Central memory CD8-positive, alpha-beta T cell (primary cell): ENCODE data around the gene STN1.

Experiments
- ATAC-seq: fragments of 150-1000 bp; cut with Tn5 transposase; replicated peaks from 2 replicates; pipeline ENCODE4 v1.10.0; 2022; ENCODE audit warnings: mild to moderate bottlenecking, moderate FRiP score, moderate number of reproducible peaks; ENCODE audit not compliant: poor library complexity, severe bottlenecking; ENCODE audit errors: extremely low read depth
- DNase-seq, 2 donors: peaks; one replicate each; pipeline ENCODE4 v3.0.0; 2021; ENCODE audit warnings: low spot score in 2 of 2
- H3K27ac Mint-ChIP-seq: one replicate; pipeline ENCODE4 v1.8.0; 2022; ENCODE audit warnings: low read depth, mild to moderate bottlenecking, moderate library complexity, mixed read lengths
- H3K27me3 Mint-ChIP-seq: one replicate; pipeline ENCODE4 v1.8.0; 2022; ENCODE audit warnings: mixed read lengths
- H3K36me3 Mint-ChIP-seq: one replicate; pipeline ENCODE4 v1.8.0; 2022; ENCODE audit warnings: mild to moderate bottlenecking, moderate library complexity, mixed read lengths; ENCODE audit not compliant: insufficient read depth
- H3K4me1 Mint-ChIP-seq: one replicate; pipeline ENCODE4 v1.8.0; 2022; ENCODE audit warnings: mixed read lengths
- H3K4me3 Mint-ChIP-seq: one replicate; pipeline ENCODE4 v1.8.0; 2022; ENCODE audit warnings: mild to moderate bottlenecking, moderate library complexity, mixed read lengths
- H3K9me3 Mint-ChIP-seq: one replicate; pipeline ENCODE4 v1.8.0; 2022; ENCODE audit warnings: mixed read lengths

Gene STN1, protein sequence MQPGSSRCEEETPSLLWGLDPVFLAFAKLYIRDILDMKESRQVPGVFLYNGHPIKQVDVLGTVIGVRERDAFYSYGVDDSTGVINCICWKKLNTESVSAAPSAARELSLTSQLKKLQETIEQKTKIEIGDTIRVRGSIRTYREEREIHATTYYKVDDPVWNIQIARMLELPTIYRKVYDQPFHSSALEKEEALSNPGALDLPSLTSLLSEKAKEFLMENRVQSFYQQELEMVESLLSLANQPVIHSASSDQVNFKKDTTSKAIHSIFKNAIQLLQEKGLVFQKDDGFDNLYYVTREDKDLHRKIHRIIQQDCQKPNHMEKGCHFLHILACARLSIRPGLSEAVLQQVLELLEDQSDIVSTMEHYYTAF

DNA sequence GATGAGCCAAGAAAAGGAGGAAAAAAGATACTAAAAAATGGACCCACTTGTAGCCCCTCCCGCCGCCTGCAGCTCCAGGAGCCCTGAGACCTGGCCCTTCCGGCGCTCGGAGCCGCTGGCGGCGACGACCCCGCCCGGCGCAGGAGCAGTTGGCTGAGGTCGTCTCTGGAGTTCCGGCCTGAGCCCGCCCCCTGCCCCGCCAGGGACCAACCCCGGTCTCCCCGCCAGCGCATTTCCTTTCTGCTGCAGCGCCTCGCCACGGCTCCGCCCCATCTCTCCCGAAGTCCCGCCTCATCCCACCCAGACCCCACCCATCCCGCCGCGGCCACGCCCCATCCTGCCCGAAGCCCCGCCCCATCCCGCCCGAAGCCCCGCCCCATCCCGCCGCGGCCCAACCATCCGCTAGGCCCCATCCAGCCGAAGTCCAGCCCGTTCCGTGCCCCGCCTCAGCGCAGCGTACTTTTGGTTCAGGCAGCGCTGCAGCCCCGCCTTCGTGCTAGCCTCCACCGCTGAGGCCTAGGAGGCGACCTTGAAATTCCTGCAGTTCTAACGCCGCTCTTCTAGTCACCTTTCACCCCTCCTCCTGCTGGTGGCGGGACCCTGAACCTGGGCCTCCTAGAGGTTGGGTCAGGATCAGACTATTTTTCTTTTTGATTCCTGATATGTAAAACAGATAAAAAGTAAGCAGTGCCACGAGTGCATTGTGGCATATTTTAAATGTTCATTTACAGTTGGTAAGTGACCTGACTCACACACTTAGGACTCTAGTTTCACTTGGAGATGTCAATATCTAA, at the start of gene STN1:
STN1 (minus strand) TSS at position 132 of the 794 bp plus-strand sequence. CDS start 590 bp downstream, outside the sequence.
- Mint-ChIP-seq H3K36me3 (peaks cover 11% of the 10 kb centered on the region), H3K27ac (peak within 1 kb of the TSS; percentile 95), H3K4me3 (peak within 1 kb of the TSS; percentile 96), H3K4me1 (peaks cover 29% of the 10 kb centered on the region), H3K27me3 (no peaks in the 10 kb centered on the region), H3K9me3 (no peaks in the 10 kb centered on the region)
- DNase-seq (peak; percentile 87 to 91), ATAC-seq (peak; percentile 94)

DNA sequence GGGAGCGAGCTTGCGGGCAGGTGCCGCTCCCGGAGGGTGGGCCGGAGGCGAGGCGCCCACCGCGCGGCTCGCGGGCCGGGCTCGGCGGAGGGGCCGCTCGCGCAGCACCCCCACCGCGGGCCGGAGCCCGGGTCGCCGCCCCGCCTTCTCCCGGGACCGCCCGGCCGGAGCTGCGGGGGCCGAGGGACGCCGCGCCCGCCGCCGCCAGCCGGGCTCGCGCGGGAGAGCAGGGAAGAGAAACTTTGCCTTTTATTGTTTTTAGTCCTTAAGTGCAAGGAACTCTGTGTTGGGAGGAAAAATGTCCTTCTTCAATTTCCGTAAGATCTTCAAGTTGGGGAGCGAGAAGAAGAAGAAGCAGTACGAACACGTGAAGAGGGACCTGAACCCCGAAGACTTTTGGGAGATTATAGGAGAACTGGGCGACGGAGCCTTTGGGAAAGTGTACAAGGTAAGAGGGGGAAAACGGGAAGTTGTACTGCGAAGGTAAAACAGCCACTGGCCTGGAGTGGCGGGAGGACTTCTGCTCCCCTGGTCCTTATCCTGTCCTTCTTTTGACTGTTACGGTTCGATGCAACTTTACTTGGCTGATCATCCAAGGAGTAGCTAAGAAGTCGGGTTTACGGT, 49.6 kb upstream of the STN1 start:
- Mint-ChIP-seq H3K36me3 (peaks cover 14% of the 10 kb centered on the region), H3K4me1 (peaks cover 45% of the 10 kb centered on the region), H3K4me3 (peak overlapping the region; percentile 94), H3K9me3 (no peaks in the 10 kb centered on the region), H3K27ac (peak overlapping the region; percentile 88), H3K27me3 (no peaks in the 10 kb centered on the region)
- DNase-seq (no peak), ATAC-seq (peak; percentile 20)

DNA sequence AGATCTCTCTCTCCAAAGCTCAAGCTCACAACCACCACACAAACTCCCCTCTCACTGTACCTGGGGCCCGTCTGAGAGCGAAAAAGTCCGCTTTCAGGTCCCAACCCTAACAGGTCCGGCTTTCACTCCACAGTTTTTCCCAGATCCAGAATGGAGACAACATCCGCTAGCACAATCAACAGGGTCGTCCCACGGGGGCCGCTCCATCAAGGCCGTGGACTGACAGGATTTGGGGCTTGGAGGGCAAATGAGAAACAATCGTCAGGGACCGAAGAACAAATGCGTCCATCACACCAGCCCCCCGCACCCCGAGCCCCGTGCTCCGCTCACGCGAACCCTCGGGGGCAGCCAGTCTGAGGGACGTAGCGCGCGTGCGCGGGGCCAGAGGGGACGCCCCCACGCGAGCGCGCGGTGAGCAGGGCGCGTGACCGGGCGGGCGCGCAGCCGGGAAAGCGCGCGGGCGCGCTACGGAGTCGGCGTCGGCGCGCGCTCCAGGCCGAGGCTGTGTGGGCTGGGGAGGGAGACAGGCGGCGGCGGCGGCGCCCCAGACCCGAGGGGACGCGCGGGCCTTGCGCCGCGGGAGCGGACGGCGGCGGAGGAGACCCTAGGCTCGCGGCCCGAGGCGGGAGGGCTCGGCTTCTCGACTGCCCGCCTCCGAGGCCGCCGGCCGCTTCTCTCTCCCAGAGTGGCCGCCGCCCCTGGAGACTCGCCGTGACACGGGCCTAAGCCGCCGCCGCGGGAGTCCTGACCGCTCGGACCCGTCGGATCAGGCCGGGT, 48.9 kb upstream of the STN1 start, which contains the start of gene SLK:
SLK (plus strand) TSS at position 470 of the 777 bp plus-strand sequence. CDS start 606 bp downstream, outside the sequence.
- peak within 1 kb of the TSS; percentile 94 for H3K27ac Mint-ChIP-seq
- no peaks in the 10 kb centered on the region for H3K9me3 Mint-ChIP-seq
- peaks cover 10% of the 10 kb centered on the region for H3K36me3 Mint-ChIP-seq
- peak; percentile 87 for ATAC-seq
- H3K4me1 Mint-ChIP-seq, result peaks cover 38% of the 10 kb centered on the region
- peak; percentile 73 to 75 for DNase-seq
- no peaks in the 10 kb centered on the region for H3K27me3 Mint-ChIP-seq
- peak within 1 kb of the TSS; percentile 94 for H3K4me3 Mint-ChIP-seq

DNA sequence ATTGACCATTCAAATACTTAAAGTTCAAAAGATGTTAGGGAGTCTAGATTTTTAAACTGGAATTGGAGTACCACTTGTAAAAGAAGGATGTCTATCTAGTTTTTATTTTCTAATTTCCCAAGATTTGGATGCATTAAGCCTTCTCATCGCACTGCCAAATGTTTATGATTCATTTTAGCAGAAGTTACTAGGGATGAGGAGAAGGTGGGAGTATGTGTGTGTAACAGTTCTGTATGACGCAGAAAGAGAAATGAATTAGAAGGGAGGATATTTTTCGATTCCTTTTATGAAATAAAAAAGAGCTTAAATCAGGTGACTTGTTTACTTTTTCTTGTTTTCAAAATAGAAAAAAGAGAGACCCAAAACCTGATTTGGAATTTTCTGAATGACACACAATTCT, 42.1 kb upstream of the STN1 start:
- Mint-ChIP-seq H3K27me3 (no peaks in the 10 kb centered on the region), H3K4me3 (no peak overlapping the region), H3K9me3 (no peaks in the 10 kb centered on the region), H3K27ac (no peak overlapping the region), H3K36me3 (no peaks in the 10 kb centered on the region), H3K4me1 (no peaks in the 10 kb centered on the region)
- ATAC-seq (no peak), DNase-seq (no peak)

DNA sequence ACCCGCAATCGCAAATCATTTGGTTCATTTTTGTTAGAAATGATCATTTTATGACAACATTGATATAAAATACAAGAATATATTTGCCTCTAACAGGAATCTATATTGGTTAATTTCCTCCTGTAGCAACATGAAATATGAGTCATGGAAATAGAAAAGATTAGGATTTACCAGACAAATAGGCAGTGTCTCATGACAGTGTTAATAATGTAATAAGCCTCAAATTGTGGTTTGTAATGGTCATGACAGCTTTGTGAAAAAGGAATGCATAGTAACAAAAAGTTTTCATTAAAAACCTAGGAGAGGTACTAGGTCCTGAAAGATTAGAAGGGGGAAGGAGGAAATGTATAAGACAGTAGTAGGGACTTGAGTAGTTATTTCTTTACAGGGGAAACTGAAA, 41.0 kb upstream of the STN1 start:
- H3K9me3 Mint-ChIP-seq, result no peaks in the 10 kb centered on the region
- no peaks in the 10 kb centered on the region for H3K36me3 Mint-ChIP-seq
- no peak overlapping the region for H3K4me3 Mint-ChIP-seq
- H3K27ac Mint-ChIP-seq, result no peak overlapping the region
- DNase-seq, result no peak
- H3K27me3 Mint-ChIP-seq, result no peaks in the 10 kb centered on the region
- no peaks in the 10 kb centered on the region for H3K4me1 Mint-ChIP-seq
- ATAC-seq, result no peak

DNA sequence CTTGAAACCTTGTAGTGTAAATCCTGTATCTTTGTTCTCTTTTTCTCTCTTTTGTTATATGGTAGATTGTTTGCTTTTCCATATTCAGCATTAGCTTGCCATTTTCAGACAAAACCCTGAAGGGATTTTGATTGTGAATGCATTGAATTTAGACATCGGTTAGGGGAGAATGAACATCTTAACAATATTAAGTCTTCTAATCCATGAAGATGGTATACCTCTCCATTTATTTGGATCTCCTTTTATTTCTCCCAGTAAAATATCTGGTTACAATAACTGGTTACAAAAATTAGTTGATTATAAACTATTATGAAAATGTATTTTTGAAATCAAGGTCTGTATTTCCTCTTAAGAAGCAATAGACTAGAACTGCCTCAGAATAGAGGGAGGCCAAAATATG, 36.6 kb upstream of the STN1 start:
- ATAC-seq, result no peak
- H3K9me3 Mint-ChIP-seq, result no peaks in the 10 kb centered on the region
- no peak overlapping the region for H3K4me3 Mint-ChIP-seq
- H3K27me3 Mint-ChIP-seq, result no peaks in the 10 kb centered on the region
- DNase-seq, result no peak
- peaks cover 1% of the 10 kb centered on the region for H3K36me3 Mint-ChIP-seq
- H3K27ac Mint-ChIP-seq, result no peak overlapping the region
- H3K4me1 Mint-ChIP-seq, result no peaks in the 10 kb centered on the region

DNA sequence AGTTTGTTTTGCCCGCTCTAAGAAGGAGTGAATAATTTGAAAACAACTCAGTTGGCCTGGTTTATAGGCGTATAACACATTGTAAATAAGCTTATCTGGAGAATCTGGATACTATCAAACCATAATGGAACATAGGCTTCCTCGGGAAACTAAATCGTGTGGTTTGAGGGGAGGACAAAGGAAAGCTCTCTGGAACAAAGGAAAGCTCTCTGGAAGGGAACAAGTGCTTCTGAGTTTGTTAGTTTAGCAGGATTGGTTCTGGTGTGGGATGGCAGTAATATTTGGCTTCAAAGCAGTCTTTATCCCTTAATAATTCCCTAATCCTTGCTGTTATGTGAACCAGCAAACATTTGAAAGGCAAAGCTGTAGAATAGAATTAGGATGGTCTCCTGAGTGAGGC, 34.0 kb upstream of the STN1 start:
- no peak for ATAC-seq

DNA sequence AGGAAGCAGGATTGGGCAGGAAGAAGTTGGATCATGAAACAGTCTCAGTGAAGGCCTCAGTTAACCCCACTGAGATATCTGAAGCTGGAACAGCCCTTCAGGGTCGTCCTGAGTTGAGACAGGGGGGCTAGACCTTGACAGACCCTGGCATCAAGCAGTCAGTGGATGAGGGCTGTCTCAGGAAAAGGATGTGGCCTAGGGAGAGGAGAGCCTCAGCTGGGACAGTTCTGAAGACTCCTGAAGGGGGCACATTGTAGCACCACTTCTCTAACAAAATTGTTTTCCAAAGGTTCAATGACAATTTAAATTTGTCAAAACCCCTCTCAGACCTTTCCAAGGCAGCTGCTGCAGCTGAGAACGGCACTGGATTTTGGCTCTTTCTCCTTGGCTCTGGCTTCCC, 33.2 kb upstream of the STN1 start:
- no peaks in the 10 kb centered on the region for H3K27me3 Mint-ChIP-seq

More for the DNA sequence above, 34.0 kb upstream of the STN1 start:
- Mint-ChIP-seq H3K4me1 (no peaks in the 10 kb centered on the region), H3K9me3 (no peaks in the 10 kb centered on the region), H3K27ac (no peak overlapping the region), H3K27me3 (no peaks in the 10 kb centered on the region), H3K4me3 (no peak overlapping the region), H3K36me3 (peaks cover 1% of the 10 kb centered on the region)
- DNase-seq, result no peak

DNA sequence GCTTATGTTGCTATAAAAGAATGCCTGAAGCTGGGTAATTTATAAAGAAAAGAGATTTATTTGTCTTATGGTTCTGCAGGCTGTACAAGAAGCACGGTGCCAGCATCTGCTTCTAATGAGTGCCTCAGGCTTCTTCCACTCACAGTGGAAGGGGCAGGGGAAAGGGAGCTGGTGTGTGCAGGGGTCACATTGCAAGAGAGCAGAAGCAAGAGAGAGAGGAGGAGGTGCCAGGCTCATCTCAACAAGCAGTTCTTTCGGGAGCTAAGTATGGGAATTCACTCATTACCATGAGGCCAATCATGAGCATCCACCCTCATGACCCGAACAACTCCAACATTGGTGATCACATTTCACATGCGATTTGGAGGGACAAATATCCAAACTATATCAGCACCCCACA, 31.7 kb upstream of the STN1 start:
- no peaks in the 10 kb centered on the region for H3K27me3 Mint-ChIP-seq
- H3K27ac Mint-ChIP-seq, result no peak overlapping the region
- H3K4me3 Mint-ChIP-seq, result no peak overlapping the region
- H3K4me1 Mint-ChIP-seq, result no peaks in the 10 kb centered on the region
- H3K36me3 Mint-ChIP-seq, result peaks cover 1% of the 10 kb centered on the region
- DNase-seq (no peak), ATAC-seq (no peak)
- H3K9me3 Mint-ChIP-seq, result no peaks in the 10 kb centered on the region

More for the DNA sequence above, 33.2 kb upstream of the STN1 start:
- DNase-seq (no peak), ATAC-seq (no peak)
- Mint-ChIP-seq H3K4me1 (no peaks in the 10 kb centered on the region), H3K36me3 (peaks cover 1% of the 10 kb centered on the region), H3K27ac (no peak overlapping the region), H3K4me3 (no peak overlapping the region), H3K9me3 (no peaks in the 10 kb centered on the region)

DNA sequence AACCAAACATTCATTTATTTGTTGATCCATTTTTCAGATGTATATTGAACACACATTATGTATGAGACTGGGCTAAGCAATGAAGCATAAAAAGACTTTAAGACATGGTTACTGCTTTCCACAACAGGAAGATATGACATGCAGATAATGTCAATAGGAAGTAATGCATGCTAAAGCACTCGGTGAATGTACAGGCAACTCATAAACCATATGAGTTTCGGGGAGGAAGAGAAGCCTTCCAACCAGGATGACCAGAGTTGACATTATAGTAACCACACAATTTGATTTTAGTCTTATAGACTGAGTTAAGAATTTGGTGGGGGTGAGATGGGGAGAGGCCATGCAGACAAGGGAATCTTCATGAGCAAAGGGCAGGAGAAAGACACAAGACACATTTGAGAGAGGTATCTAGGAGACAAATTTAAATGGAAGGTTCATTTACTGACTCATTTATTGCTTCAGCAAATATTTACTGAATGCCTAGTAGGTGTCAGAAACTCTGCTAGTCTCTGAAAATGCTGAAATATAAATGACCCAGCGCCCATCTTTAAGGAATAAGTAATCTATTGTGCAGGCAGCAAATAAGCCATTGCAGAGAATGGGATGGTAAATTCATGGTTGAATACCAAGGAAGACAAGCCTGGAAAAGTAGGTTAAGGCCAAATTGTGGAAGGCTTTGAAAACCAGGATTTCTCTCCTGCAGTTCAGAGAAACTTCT, 30.0 kb upstream of the STN1 start:
- no peak overlapping the region for H3K4me3 Mint-ChIP-seq
- ATAC-seq (no peak), DNase-seq (no peak)
- H3K36me3 Mint-ChIP-seq, result peaks cover 1% of the 10 kb centered on the region
- H3K27me3 Mint-ChIP-seq, result no peaks in the 10 kb centered on the region
- H3K9me3 Mint-ChIP-seq, result no peaks in the 10 kb centered on the region
- H3K4me1 Mint-ChIP-seq, result no peaks in the 10 kb centered on the region
- H3K27ac Mint-ChIP-seq, result no peak overlapping the region

DNA sequence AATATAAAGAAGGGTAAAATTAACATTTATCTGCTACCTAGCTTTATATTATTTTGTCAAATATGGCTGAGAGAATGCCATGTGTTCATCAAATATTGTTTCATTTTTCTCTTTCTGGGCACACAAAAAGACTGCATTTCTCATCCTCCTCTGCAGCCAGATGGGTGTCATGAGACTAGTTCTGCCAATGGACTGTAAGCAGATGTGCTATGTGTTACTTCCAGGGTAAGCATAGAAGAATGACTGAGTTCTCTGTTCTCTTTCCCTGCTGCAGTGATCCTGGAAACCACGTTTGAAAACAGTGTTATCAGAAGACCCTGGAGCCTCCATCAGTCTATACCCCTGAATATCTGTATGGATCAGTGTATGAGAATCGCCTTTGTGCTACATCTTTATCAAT, 24.9 kb upstream of the STN1 start:
- ATAC-seq (no peak), DNase-seq (no peak)
- H3K9me3 Mint-ChIP-seq, result no peaks in the 10 kb centered on the region
- H3K4me1 Mint-ChIP-seq, result no peaks in the 10 kb centered on the region
- H3K27me3 Mint-ChIP-seq, result no peaks in the 10 kb centered on the region
- H3K36me3 Mint-ChIP-seq, result no peaks in the 10 kb centered on the region
- no peak overlapping the region for H3K4me3 Mint-ChIP-seq
- no peak overlapping the region for H3K27ac Mint-ChIP-seq
